HepG2 (cell line): ENCODE measurements around the gene TSC22D3. TPM values are rescaled to one million over a fixed set of nuclear protein-coding genes. Genes with fewer than 3 reads are reported as not detected.
A peak's percentile ranks its signal among the peaks of the same experiment; 100 is the strongest.

ENCODE experiments used
- ATAC-seq: fragments of 200-7000 bp; cut with Tn5 transposase; 3 replicates; pipeline ENCODE4 v1.9.1; 2020; ENCODE audit warnings: mild to moderate bottlenecking, moderate library complexity
- BruUV-seq: library from RNA; stranded (reverse); fragments of 400-500 nt; replicated peaks from 2 replicates; lab custom pipeline; 2021; lab: Mats Ljungman, UMichigan
- CTCF ChIA-PET: fragments of 300-600 bp; formaldehyde crosslinking; extraction: SDS; loops from one replicate; lab custom pipeline; 2021; ENCODE audit warnings: low total read pairs, inconsistent platforms, low intra/inter-chr PET ratio; lab: Yijun Ruan, JAX
- POLR2A ChIA-PET: fragments of 350-600 bp; sonication (Branson Sonifier 250); formaldehyde crosslinking; loops from one replicate; lab custom pipeline; 2020; ENCODE audit warnings: antibody characterized with exemption, inconsistent platforms; lab: Yijun Ruan, JAX
- DNase-seq: peaks from one replicate; pipeline ENCODE4 v3.0.0-alpha.2; 2015; ENCODE audit warnings: low spot score
- FAIRE-seq: peaks from 3 replicates; lab custom pipeline; 2011; peaks lifted over from hg19 to GRCh38; lab: Jason Lieb, UNC
- H2AFZ ChIP-seq: one replicate; pipeline ENCODE4 v1.6.1; 2011; ENCODE audit warnings: low read length, inconsistent platforms
- H3K27ac ChIP-seq: fragments of 300-600 bp; 3 replicates; pipeline ENCODE4 v1.8.0; 2011; ENCODE audit warnings: mixed run types, mild to moderate bottlenecking, mixed read lengths, low read length, inconsistent platforms; ENCODE audit not compliant: insufficient read depth; ENCODE audit errors: extremely low read length
- H3K27me3 ChIP-seq, 2 experiments: fragments of 200-600 bp in 1 of 2; 2 replicates in 1 of 2; 3 replicates in 1 of 2; pipeline versions ENCODE4 v1.6.0 to v1.8.0; 2011; ENCODE audit warnings: low read length in 2 of 2, mild to moderate bottlenecking in 2 of 2, moderate library complexity in 2 of 2, inconsistent platforms in 1 of 2; ENCODE audit not compliant: insufficient read depth in 2 of 2, control insufficient read depth in 1 of 2
- H3K36me3 ChIP-seq, 2 experiments: fragments of 200-600 bp in 1 of 2; replicated peaks in 1 of 2; 2 replicates in 1 of 2; 3 replicates in 1 of 2; pipeline versions ENCODE4 v1.5.1 to v1.8.0; 2011; ENCODE audit warnings: low read length in 2 of 2, inconsistent platforms in 1 of 2; ENCODE audit not compliant: insufficient read depth in 2 of 2, control insufficient read depth in 1 of 2
- H3K4me1 ChIP-seq: 2 replicates; pipeline ENCODE4 v1.5.1; 2012; ENCODE audit warnings: low read length, inconsistent platforms; ENCODE audit not compliant: insufficient read depth
- H3K4me2 ChIP-seq: 2 replicates; pipeline ENCODE4 v1.6.0; 2011; ENCODE audit warnings: low read depth, low read length, inconsistent platforms
- H3K4me3 ChIP-seq, 3 experiments: fragments of 200-600 bp in 1 of 3; sonication (generic), shearing (Covaris generic) in 1 of 3; replicated peaks in 1 of 3; 2 replicates each; pipeline ENCODE4 v1.5.1; 2011 to 2016; ENCODE audit warnings: low read length in 3 of 3, inconsistent platforms in 2 of 3, low read depth in 2 of 3, mild to moderate bottlenecking in 2 of 3, control low read depth in 1 of 3, mixed read lengths in 1 of 3; ENCODE audit not compliant: insufficient read depth in 1 of 3
- H3K79me2 ChIP-seq: one replicate; pipeline ENCODE4 v1.6.1; 2011; ENCODE audit warnings: low read length, inconsistent platforms; ENCODE audit not compliant: insufficient read depth
- H3K9ac ChIP-seq: 2 replicates; pipeline ENCODE4 v1.6.0; 2011; ENCODE audit warnings: mild to moderate bottlenecking, low read depth, low read length, inconsistent platforms; ENCODE audit not compliant: insufficient read depth
- H3K9me3 ChIP-seq: 2 replicates; pipeline ENCODE4 v1.5.1; 2012; ENCODE audit warnings: mild to moderate bottlenecking, low read length
- H4K20me1 ChIP-seq: 2 replicates; pipeline ENCODE4 v1.6.0; 2011; ENCODE audit warnings: inconsistent platforms, mild to moderate bottlenecking, low read length, moderate library complexity; ENCODE audit not compliant: insufficient read depth
- ELF3 ChIP-seq: IDR thresholded peaks from 2 replicates; pipeline ENCODE4 v1.6.1; 2016; ENCODE audit warnings: missing genetic modification reagents, missing compliant biosample characterization
- EP300 ChIP-seq, 3 experiments: sonication (generic) in 1 of 3; formaldehyde crosslinking in 1 of 3; IDR thresholded peaks; 2 replicates each; pipeline versions ENCODE4 v1.5.1 to v1.6.1; 2011 to 2020; ENCODE audit warnings: low read depth in 2 of 3, low read length in 2 of 3, borderline replicate concordance in 1 of 3, improper control_type of control experiment in 1 of 3, mild to moderate bottlenecking in 1 of 3, missing genetic modification reagents in 1 of 3, moderate library complexity in 1 of 3
- HIC2 ChIP-seq: sonication (generic); formaldehyde crosslinking; IDR thresholded peaks from 2 replicates; pipeline ENCODE4 v1.9.0; 2022; ENCODE audit warnings: low read depth, missing genetic modification reagents
- RFX1 ChIP-seq: fragments of 450-650 bp; IDR thresholded peaks from 2 replicates; pipeline ENCODE4 v1.6.1; 2017
- RFX3 ChIP-seq: IDR thresholded peaks from 2 replicates; pipeline ENCODE4 v1.6.1; 2016; ENCODE audit warnings: missing biosample characterization, missing genetic modification reagents
- SIN3A ChIP-seq: IDR thresholded peaks from 2 replicates; pipeline ENCODE4 v1.6.1; 2011; ENCODE audit warnings: low read depth, mild to moderate bottlenecking, control low read depth, low read length, borderline replicate concordance
- TEF ChIP-seq: sonication (generic); formaldehyde crosslinking; IDR thresholded peaks from 2 replicates; pipeline ENCODE4 v1.5.0; 2020; ENCODE audit warnings: missing genetic modification reagents
- THAP9 ChIP-seq: sonication (generic); formaldehyde crosslinking; IDR thresholded peaks from 2 replicates; pipeline ENCODE4; 2020; ENCODE audit warnings: missing genetic modification reagents, mild to moderate bottlenecking, borderline replicate concordance
- ZNF7 ChIP-seq: IDR thresholded peaks from 2 replicates; pipeline ENCODE4 v1.6.1; 2016; ENCODE audit warnings: missing biosample characterization, missing genetic modification reagents
- ZNF800 ChIP-seq: sonication (generic); formaldehyde crosslinking; IDR thresholded peaks from 2 replicates; pipeline ENCODE4 v1.4.0; 2020; ENCODE audit warnings: missing genetic modification reagents
- WGBS: methylation state at CpG from one replicate; pipeline ENCODE4 v1.1.6; 2017; ENCODE audit warnings: low lambda C conversion rate; 5-methylcytosine and 5-hydroxymethylcytosine counted together
- in situ Hi-C: cut with HindIII; loops from 2 replicates; pipeline ENCODE4 v1.10.0; 2017; ENCODE audit warnings: low pct_unique_long_range_greater_than_20kb; ENCODE audit not compliant: extremely low pct_ligation_motif_present
- intact Hi-C: fragments of 100-400 bp; cut with micrococcal nuclease; formaldehyde crosslinking; loops from one replicate; pipeline ENCODE4 v1.10.0; 2022; ENCODE audit not compliant: unreplicated experiment
- polyA plus RNA-seq, 8 experiments: library from polyadenylated mRNA; depleted of rRNA in 3 of 8; stranded (reverse) in 7 of 8; unstranded in 1 of 8; fragments of >200 nt; fragmentation: Illumina TruSeq in 4 of 8; extraction: Trizol in 4 of 8; gene quantifications; 2 replicates each; pipeline versions ENCODE4 v1.2.1 to v1.2.3, GENCODE V29; 2011 to 2016; ENCODE audit warnings: low read depth in 4 of 8, missing spikeins in 1 of 8, mixed read lengths in 1 of 8; ENCODE audit not compliant: insufficient read depth in 1 of 8
- total RNA-seq, 5 experiments: library from RNA; depleted of rRNA; stranded (reverse); fragments of >200 nt; fragmentation: Illumina TruSeq; extraction: Trizol; gene quantifications; 2 replicates each; pipeline ENCODE4 v1.2.3, GENCODE V29; 2016; ENCODE audit warnings: low read depth in 1 of 5

The TSC22D3 gene
- total and polyA plus RNA-seq, 2 of the 13 experiments (the other 11 are each of a cell fraction or from before 2014, with no cell fraction given), result 0.82 to 1.5 TPM

- TF ChIP-seq SIN3A (no peak), THAP9 (CRISPR knock-in tag) (no peak), ZNF7 (CRISPR knock-in tag) (no peak), ZNF800 (no peak)
Measured at GRCh38 chrX:107711521-107712181, 63.9 kb downstream of the TSC22D3 start (continued).

GRCh38 chrX:107710617-107711391 lies 64.8 kb downstream of the TSC22D3 start:
- Histone ChIP-seq H4K20me1 (no peaks in the 10 kb centered on the region), H3K4me3 (no peak overlapping the region), H3K36me3 (no peaks in the 10 kb centered on the region), H3K4me2 (peak overlapping the region; percentile 23; the same call in 1 of the 2 replicates), H3K9me3 (no peaks in the 10 kb centered on the region), H3K4me1 (peaks cover 12% of the 10 kb centered on the region), H2AFZ (no peak overlapping the region), H3K27me3 (no peaks in the 10 kb centered on the region; a peak in 1 of 5 replicates), H3K27ac (no peak overlapping the region), H3K9ac (0 out of 2 replicates have a peak overlapping the region, but pooled peaks have one; percentile 22), H3K79me2 (no peaks in the 10 kb centered on the region)
- no peak for FAIRE-seq
- peak; percentile 68 for ATAC-seq
- CTCF ChIA-PET, result no interaction called here
- peak; percentile 43 for DNase-seq
- intact Hi-C loops, result no loop called here
- no TSS peak for BruUV-seq
- POLR2A ChIA-PET, result no interaction called here
- WGBS, result 0% methylated on average over 5 of the region's 7 CpGs
- in situ Hi-C loops, result no loop called here
- TF ChIP-seq EP300 (IDR thresholded peaks at IDR 0.05; ENCODE audit: low read depth in 2 of 2, low read length in 2 of 2) (0 out of 4 replicates have a peak, but pooled peaks of 1 of the 2 experiments have one; percentile 33), EP300 (CRISPR knock-in tag; IDR thresholded peaks at IDR 0.05; ENCODE audit: borderline replicate concordance) (no peak), RFX1 (peak; percentile 43; the same call in 1 of the 2 replicates), ELF3 (CRISPR knock-in tag) (peak; percentile 20; the same call in 1 of the 2 replicates), RFX3 (CRISPR knock-in tag) (peak; percentile 69), HIC2 (CRISPR knock-in tag) (no peak), TEF (CRISPR knock-in tag) (no peak)
